ENCODE measurements around the gene ELOF1. TPM values are rescaled to one million over a fixed set of nuclear protein-coding genes. Genes with fewer than 3 reads are reported as not detected.

Gene ELOF1

Small RNAs within 50 kb of the gene (small RNA-seq; reads per million reads assigned to genes)
- gene RN7SL833P = not detected

Measured in skeletal muscle satellite cell (primary cell).